ENCODE measurements around the gene DNM3.

GRCh38 chr1:172105230-172105629, 263.9 kb downstream of the DNM3 start:
- TF ChIP-seq CTCF (IDR thresholded peaks at IDR 0.05; ENCODE audit: insufficient read depth, low read depth, low read length) (no peak), EZH2 (IDR thresholded peaks at IDR 0.05; ENCODE audit: insufficient read depth, low read length) (no peak)
